Heart left ventricle (tissue), 13 donors: ENCODE measurements around the gene SH3RF3.

Source experiments
- CTCF ChIP-seq, 12 donors: fragments of 200-600 bp; sonication (generic) in 4 of 12; IDR thresholded peaks; one replicate each; pipeline versions ENCODE4 v1.5.0 to v1.8.0; 2018 to 2022; ENCODE audit warnings: antibody characterized with exemption in 12 of 12, mild to moderate bottlenecking in 5 of 12
- POLR2A ChIP-seq, 2 donors: fragments of 450-650 bp; IDR thresholded peaks; one replicate each; pipeline ENCODE4 v1.6.1; 2017; ENCODE audit warnings: antibody characterized with exemption in 2 of 2, mild to moderate bottlenecking in 2 of 2, moderate library complexity in 2 of 2
- donor health status: ischemic (EF 13 %, LVEDD 7.1; RV severe dilation, severe dysfunction).
- donor health status: DM: no; HTN: yes; CAD: no.
- donor health status: DM: no; HTN: no; CAD: no.
- donor health status: ischemic (EF 25% LVEDD 6.9; RV normal size, moderate dysfunction).
- donor health status: ischemic (EF 25% LVEDD 5.7; RV mildly dilated, moderate dysfunction).
- donor health status: ischemic (EF 35%, LVEDD 5.7; RV mildly dilated, moderate dysfunction).
- donor health status: nonischemic (EF 11% LVEDD 7.7; RV severe dilation, severe dysfunction).
- donor health status: DM: yes; HTN: yes; CAD: no.
- donor health status: PGD.
- donor health status: ischemic (EF 29% LVEDD 5.4; RV normal size, mild dysfunction).
- donor health status: nonischemic (EF 23%, LVEDD 6.1; RV moderate dilation, normal function).

GRCh38 chr2:109304731-109305470 is 175.9 kb downstream of the SH3RF3 start:
- TF ChIP-seq CTCF (IDR thresholded peaks at IDR 0.05) (no peak), POLR2A (IDR thresholded peaks at IDR 0.05) (no peak)
